ENCODE measurements around the gene MAGEB1. TPM values are rescaled to one million over a fixed set of nuclear protein-coding genes. Genes with fewer than 3 reads are reported as not detected.

The MAGEB1 gene
- total RNA-seq, 4 donors from 2014 or later: not detected

GRCh38 chrX:30296408-30297254 is 49.7 kb downstream of the MAGEB1 start:
- Histone ChIP-seq H3K27ac (no peak overlapping the region), H3K9me3 (no peaks in the 10 kb centered on the region), H3K36me3 (no peaks in the 10 kb centered on the region), H3K4me3 (no peak overlapping the region), H3K27me3 (no peaks in the 10 kb centered on the region), H3K4me1 (no peaks in the 10 kb centered on the region)
- TF ChIP-seq CTCF (IDR thresholded peaks at IDR 0.05): no peak
- TF ChIP-seq POLR2A (IDR thresholded peaks at IDR 0.05): no peak
- no peak for DNase-seq

- H3K27ac ChIP-seq: no peak overlapping the region
- H3K36me3 ChIP-seq: no peaks in the 10 kb centered on the region
- no peak overlapping the region for H3K4me3 ChIP-seq
- no peaks in the 10 kb centered on the region for H3K27me3 ChIP-seq
- no peaks in the 10 kb centered on the region for H3K9me3 ChIP-seq
- TF ChIP-seq CTCF (IDR thresholded peaks at IDR 0.05) (no peak), POLR2A (IDR thresholded peaks at IDR 0.05) (no peak)
- no peak for DNase-seq
- no peaks in the 10 kb centered on the region for H3K4me1 ChIP-seq
Observed at GRCh38 chrX:30301208-30301607, 54.3 kb downstream of the MAGEB1 start.

Other genes with a start within 250 kb of the MAGEB1 start
- not detected for gene MAGEB2, start 31.6 kb upstream of the MAGEB1 start, total RNA-seq
- not detected for gene MAGEB3, start 16.5 kb upstream of the MAGEB1 start, total RNA-seq
- not detected for gene MAGEB4, start 5.1 kb upstream of the MAGEB1 start, total RNA-seq
- not detected for gene NR0B1, start 62.2 kb downstream of the MAGEB1 start, total RNA-seq

All from Peyer's patch (tissue), 4 donors.